ENCODE data around the gene PSMD3.

DNA sequence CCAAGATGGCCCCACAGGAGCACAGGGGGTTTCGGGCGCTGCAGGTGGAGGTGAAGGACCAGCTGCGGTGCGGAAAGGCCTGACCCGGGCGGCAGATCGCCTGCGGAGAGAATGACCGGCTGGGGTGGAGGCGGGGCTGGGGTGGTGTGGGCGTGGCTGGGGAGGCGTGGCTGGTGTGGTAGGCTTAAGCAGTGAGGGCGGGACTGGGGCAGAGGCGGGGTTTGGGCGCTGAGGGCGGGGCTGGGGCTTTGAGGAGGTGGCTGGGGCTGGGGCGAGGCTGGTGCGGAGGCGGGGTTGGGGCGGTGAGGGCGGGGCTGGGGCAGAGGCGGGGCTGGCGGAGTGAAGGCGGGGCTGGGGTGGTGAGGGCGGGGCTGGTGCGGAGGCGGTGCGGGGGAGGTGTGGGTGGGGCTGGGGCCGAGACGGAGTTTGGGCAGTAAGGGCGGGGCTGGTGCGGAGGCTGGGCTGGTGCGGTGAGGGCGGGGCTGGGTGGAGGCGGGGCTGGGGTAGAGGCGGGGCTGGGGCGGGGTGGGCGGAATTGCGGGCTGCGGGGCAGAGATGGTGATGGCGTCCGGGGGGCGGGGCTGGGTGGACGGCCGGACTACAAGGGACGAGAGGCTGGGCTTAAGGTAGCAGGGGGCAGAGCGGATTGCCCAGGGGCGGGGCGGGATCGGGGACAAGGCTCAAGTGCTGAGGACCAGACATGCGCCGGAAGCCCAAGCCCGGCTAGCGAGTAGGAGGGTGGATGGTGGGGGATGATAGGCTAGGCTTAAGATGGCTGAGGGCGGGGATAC is 27.7 kb upstream of the PSMD3 start:
- no peak for TF ChIP-seq GATA3 (IDR thresholded peaks at IDR 0.05; ENCODE audit: low read depth, low read length)
- TF ChIP-seq GATA2 (IDR thresholded peaks at IDR 0.05; ENCODE audit: low read depth, low read length), result no peak

Data from SH-SY5Y (cell line).